Thyroid gland (tissue), 4 donors: ENCODE measurements around the gene TMEM151B. TPM values are rescaled to one million over a fixed set of nuclear protein-coding genes. Genes with fewer than 3 reads are reported as not detected.

ENCODE experiments used
- DNase-seq, 2 donors: peaks; one replicate each; pipeline ENCODE4 v3.0.0-alpha.2; 2019
- H3K27ac ChIP-seq, 3 donors: fragments of 200-600 bp; sonication (generic); 1 replicate in 2 of 3; 2 replicates in 1 of 3; pipeline ENCODE4 v1.5.1; 2016 to 2019; ENCODE audit warnings: mild to moderate bottlenecking in 1 of 3, moderate library complexity in 1 of 3
- H3K27me3 ChIP-seq: fragments of 200-600 bp; sonication (generic); one replicate; pipeline ENCODE4 v1.5.1; 2019
- H3K36me3 ChIP-seq, 2 donors: fragments of 200-600 bp; sonication (generic); one replicate each; pipeline ENCODE4 v1.5.1; 2016 to 2019
- H3K4me1 ChIP-seq, 2 donors: fragments of 200-600 bp; sonication (generic); one replicate each; pipeline ENCODE4 v1.5.1; 2017 to 2019
- H3K4me3 ChIP-seq, 3 donors: fragments of 200-600 bp; sonication (generic); replicated peaks in 1 of 3; 1 replicate in 2 of 3; 2 replicates in 1 of 3; pipeline ENCODE4 v1.5.1; 2016; ENCODE audit warnings: mild to moderate bottlenecking in 1 of 3
- H3K9me3 ChIP-seq: fragments of 200-600 bp; sonication (generic); one replicate; pipeline ENCODE4 v1.5.1; 2017
- POLR2A ChIP-seq, 2 donors: fragments of 450-650 bp; IDR thresholded peaks; one replicate each; pipeline ENCODE4 v1.6.1; 2017; ENCODE audit warnings: antibody characterized with exemption in 2 of 2, mild to moderate bottlenecking in 2 of 2, moderate library complexity in 1 of 2
- WGBS, 2 donors: methylation state at CpG; one replicate each; pipeline ENCODE4 v1.1.5; 2017; 5-methylcytosine and 5-hydroxymethylcytosine counted together
- intact Hi-C: fragments of 100-400 bp; cut with DNase I; formaldehyde crosslinking; loops from one replicate; pipeline ENCODE4 v1.15.1; 2023
- total RNA-seq, 4 donors: library from RNA; depleted of rRNA; stranded (reverse); fragments of >200 nt; gene quantifications; one replicate each; pipeline ENCODE4 v1.2.3, GENCODE V29; 2016
- TF ChIP-seq, protein P1 (sequence below), 6 experiments: fragments of 200-600 bp in 3 of 6; fragments of 450-650 bp in 3 of 6; sonication (generic) in 3 of 6; IDR thresholded peaks; one replicate each; pipeline ENCODE4 v1.5.1; 2016 to 2019; ENCODE audit warnings: antibody characterized with exemption in 6 of 6, mild to moderate bottlenecking in 2 of 6, inconsistent platforms in 1 of 6, moderate library complexity in 1 of 6

The TMEM151B gene
- total RNA-seq, 4 donors from 2014 or later = not detected

GRCh38 chr6:44258325-44258863, 11.9 kb upstream of the TMEM151B start:
- no peak for TF ChIP-seq POLR2A (IDR thresholded peaks at IDR 0.05)
- TF ChIP-seq, protein P1, sequence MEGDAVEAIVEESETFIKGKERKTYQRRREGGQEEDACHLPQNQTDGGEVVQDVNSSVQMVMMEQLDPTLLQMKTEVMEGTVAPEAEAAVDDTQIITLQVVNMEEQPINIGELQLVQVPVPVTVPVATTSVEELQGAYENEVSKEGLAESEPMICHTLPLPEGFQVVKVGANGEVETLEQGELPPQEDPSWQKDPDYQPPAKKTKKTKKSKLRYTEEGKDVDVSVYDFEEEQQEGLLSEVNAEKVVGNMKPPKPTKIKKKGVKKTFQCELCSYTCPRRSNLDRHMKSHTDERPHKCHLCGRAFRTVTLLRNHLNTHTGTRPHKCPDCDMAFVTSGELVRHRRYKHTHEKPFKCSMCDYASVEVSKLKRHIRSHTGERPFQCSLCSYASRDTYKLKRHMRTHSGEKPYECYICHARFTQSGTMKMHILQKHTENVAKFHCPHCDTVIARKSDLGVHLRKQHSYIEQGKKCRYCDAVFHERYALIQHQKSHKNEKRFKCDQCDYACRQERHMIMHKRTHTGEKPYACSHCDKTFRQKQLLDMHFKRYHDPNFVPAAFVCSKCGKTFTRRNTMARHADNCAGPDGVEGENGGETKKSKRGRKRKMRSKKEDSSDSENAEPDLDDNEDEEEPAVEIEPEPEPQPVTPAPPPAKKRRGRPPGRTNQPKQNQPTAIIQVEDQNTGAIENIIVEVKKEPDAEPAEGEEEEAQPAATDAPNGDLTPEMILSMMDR (IDR thresholded peaks at IDR 0.05) = no peak
- H3K36me3 ChIP-seq = peaks cover 17 to 24% of the 10 kb centered on the region in 2 donors
- no peaks in the 10 kb centered on the region for H3K27me3 ChIP-seq
- DNase-seq = no peak
- intact Hi-C loops = loop anchor here (5.0 kb wide), 1 partner anchor 86 kb away; no protein-coding TSS in a partner anchor
- WGBS, 2 donors = 88 to 90% methylated on average over 9 of the region's 9 CpGs
- H3K9me3 ChIP-seq = no peaks in the 10 kb centered on the region
- H3K4me3 ChIP-seq = no peak overlapping the region
- peak overlapping the region in 1 of 3 donors; percentile 94 for H3K27ac ChIP-seq
- H3K4me1 ChIP-seq = peaks cover 15 to 27% of the 10 kb centered on the region in 2 donors

DNA sequence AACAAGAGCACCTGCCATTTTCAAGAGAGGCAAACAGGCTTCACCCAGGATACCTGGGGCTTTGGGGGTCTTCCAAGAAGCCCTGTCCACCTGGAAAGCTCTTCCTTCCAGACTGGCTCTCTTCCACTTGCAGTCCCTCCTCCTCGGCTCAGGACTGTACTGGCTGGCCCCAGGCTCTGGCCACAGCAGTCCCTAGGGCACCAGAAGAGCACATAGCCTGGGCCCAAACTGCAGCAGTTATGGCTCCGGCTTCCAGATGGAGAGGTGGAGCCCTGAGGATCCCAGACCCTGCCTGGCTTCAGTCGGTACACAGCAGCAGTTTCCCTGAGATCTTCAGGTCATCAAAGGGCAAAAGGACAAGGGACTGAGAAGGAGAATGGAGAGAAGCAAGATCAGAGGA, 11.3 kb upstream of the TMEM151B start:
- DNase-seq = no peak
- TF ChIP-seq, protein P1 (IDR thresholded peaks at IDR 0.05) = no peak
- no peak for TF ChIP-seq POLR2A (IDR thresholded peaks at IDR 0.05)
- 78 to 97% methylated on average over 2 to 3 of the region's 3 CpGs for WGBS, 2 donors
- Histone ChIP-seq H3K27ac (no peak overlapping the region), H3K36me3 (peaks cover 12 to 19% of the 10 kb centered on the region in 2 donors), H3K4me3 (no peak overlapping the region), H3K4me1 (peaks cover 21 to 33% of the 10 kb centered on the region in 2 donors), H3K9me3 (no peaks in the 10 kb centered on the region), H3K27me3 (no peaks in the 10 kb centered on the region)
- intact Hi-C loops = loop anchor here (5.0 kb wide), 1 partner anchor 87 kb away; no protein-coding TSS in a partner anchor

- Histone ChIP-seq H3K27me3 (no peaks in the 10 kb centered on the region), H3K4me3 (no peak overlapping the region), H3K4me1 (peaks cover 32 to 43% of the 10 kb centered on the region in 2 donors), H3K36me3 (peaks cover under 1 to 8% of the 10 kb centered on the region in 2 donors), H3K27ac (no peak overlapping the region), H3K9me3 (no peaks in the 10 kb centered on the region)
- intact Hi-C loops = no loop called here
- DNase-seq = no peak
- no peak for TF ChIP-seq POLR2A (IDR thresholded peaks at IDR 0.05)
- TF ChIP-seq, protein P1 (IDR thresholded peaks at IDR 0.05) = no peak
- 92 to 100% methylated on average over 2 to 5 of the region's 8 CpGs for WGBS, 2 donors
Observed at GRCh38 chr6:44260011-44260410, 10.2 kb upstream of the TMEM151B start.

GRCh38 chr6:44260451-44261297, 9.6 kb upstream of the TMEM151B start:
- Histone ChIP-seq H3K4me1 (peaks cover 32 to 43% of the 10 kb centered on the region in 2 donors), H3K27me3 (no peaks in the 10 kb centered on the region), H3K27ac (no peak overlapping the region), H3K36me3 (peaks cover 0 to 4% of the 10 kb centered on the region in 2 donors), H3K9me3 (no peaks in the 10 kb centered on the region), H3K4me3 (no peak overlapping the region)
- no peak for TF ChIP-seq POLR2A (IDR thresholded peaks at IDR 0.05)
- TF ChIP-seq, protein P1 (IDR thresholded peaks at IDR 0.05) = no peak
- intact Hi-C loops = no loop called here
- 95% methylated on average over 6 of the region's 6 CpGs for WGBS, 2 donors
- no peak for DNase-seq

- no peak for DNase-seq
- no peak for TF ChIP-seq POLR2A (IDR thresholded peaks at IDR 0.05)
- TF ChIP-seq, protein P1 (IDR thresholded peaks at IDR 0.05) = no peak
- 95 to 100% methylated on average over 2 to 6 of the region's 8 CpGs for WGBS, 2 donors
- no peaks in the 10 kb centered on the region for H3K27me3 ChIP-seq
- peaks cover 0 to 4% of the 10 kb centered on the region in 2 donors for H3K36me3 ChIP-seq
- intact Hi-C loops = no loop called here
- H3K4me1 ChIP-seq = peaks cover 28 to 36% of the 10 kb centered on the region in 2 donors
- no peaks in the 10 kb centered on the region for H3K9me3 ChIP-seq
- no peak overlapping the region for H3K4me3 ChIP-seq
- no peak overlapping the region for H3K27ac ChIP-seq
Observed at GRCh38 chr6:44261581-44261980, 8.7 kb upstream of the TMEM151B start.
